Right ventricle myocardium superior (tissue), 1 donor: ENCODE results near the gene FMN1. TPM values are rescaled to one million over a fixed set of nuclear protein-coding genes. Genes with fewer than 3 reads are reported as not detected.

Source experiments
- ATAC-seq: fragments of 200-7000 bp; cut with Tn5 transposase; one replicate; pipeline ENCODE4 v1.9.1; 2020; ENCODE audit warnings: mild to moderate bottlenecking; ENCODE audit not compliant: poor library complexity
- DNase-seq: peaks from one replicate; pipeline ENCODE4 v3.0.0-alpha.2; 2020
- intact Hi-C: fragments of 100-400 bp; cut with DNase I; formaldehyde crosslinking; loops from one replicate; pipeline ENCODE4 v1.11.2; 2022
- total RNA-seq: library from RNA; stranded (reverse); fragmentation: NEBNext Ultra II Directional; extraction: Animal tissue kit (Norgen Biotek cat#: 25700); gene quantifications from one replicate; pipeline ENCODE4 v1.2.1, GENCODE V29; 2021
- donor health status: DM: no; HTN: yes; CAD: no; lungs with severe emphysema.

The FMN1 gene
- total RNA-seq, 1 donor from 2014 or later, result 2.9 TPM

- no peak for ATAC-seq
- intact Hi-C loops, result no loop called here
Measured at GRCh38 chr15:32826685-32827084, 367.8 kb downstream of the FMN1 start.

GRCh38 chr15:32825219-32825618, 369.3 kb downstream of the FMN1 start:
- no peak for DNase-seq
- ATAC-seq, result no peak
- intact Hi-C loops, result no loop called here

More at GRCh38 chr15:32826685-32827084, 367.8 kb downstream of the FMN1 start:
- DNase-seq, result no peak

- no peak for ATAC-seq
- no peak for DNase-seq
- intact Hi-C loops, result no loop called here
Measured at GRCh38 chr15:32824777-32825176, 369.7 kb downstream of the FMN1 start.

- DNase-seq, result no peak
- intact Hi-C loops, result no loop called here
- ATAC-seq, result no peak
Measured at GRCh38 chr15:32823750-32824149, 370.8 kb downstream of the FMN1 start.

GRCh38 chr15:32822739-32823138, 371.8 kb downstream of the FMN1 start:
- ATAC-seq (no peak), DNase-seq (no peak)
- intact Hi-C loops, result no loop called here

- no peak for ATAC-seq
- no peak for DNase-seq
- intact Hi-C loops, result no loop called here
Measured at GRCh38 chr15:32819448-32819847, 375.1 kb downstream of the FMN1 start.

- DNase-seq (no peak), ATAC-seq (no peak)
- intact Hi-C loops, result no loop called here
Measured at GRCh38 chr15:32818758-32819447, 375.6 kb downstream of the FMN1 start.

- DNase-seq (no peak), ATAC-seq (no peak)
- intact Hi-C loops, result no loop called here
Measured at GRCh38 chr15:32817577-32817976, 376.9 kb downstream of the FMN1 start.

GRCh38 chr15:32807331-32807730, 387.2 kb downstream of the FMN1 start:
- intact Hi-C loops, result no loop called here
- ATAC-seq, result no peak

GRCh38 chr15:32803631-32804030, 390.9 kb downstream of the FMN1 start:
- DNase-seq, result no peak
- no peak for ATAC-seq
- intact Hi-C loops, result no loop called here

More at GRCh38 chr15:32807331-32807730, 387.2 kb downstream of the FMN1 start:
- no peak for DNase-seq

- ATAC-seq (no peak), DNase-seq (no peak)
- intact Hi-C loops, result no loop called here
Measured at GRCh38 chr15:32802286-32802936, 392.1 kb downstream of the FMN1 start.

GRCh38 chr15:32799936-32800535, 394.5 kb downstream of the FMN1 start:
- intact Hi-C loops, result no loop called here
- no peak for ATAC-seq
- DNase-seq, result no peak

- intact Hi-C loops, result no loop called here
- ATAC-seq (no peak), DNase-seq (no peak)
Measured at GRCh38 chr15:32796856-32797255, 397.7 kb downstream of the FMN1 start.

- ATAC-seq (no peak), DNase-seq (no peak)
- intact Hi-C loops, result no loop called here
Measured at GRCh38 chr15:32794973-32795372, 399.5 kb downstream of the FMN1 start.

- DNase-seq, result no peak
- ATAC-seq, result no peak
- intact Hi-C loops, result no loop called here
Measured at GRCh38 chr15:32792436-32792835, 402.1 kb downstream of the FMN1 start.

GRCh38 chr15:32790352-32790999, 404.0 kb downstream of the FMN1 start:
- DNase-seq (no peak), ATAC-seq (no peak)
- intact Hi-C loops, result no loop called here

GRCh38 chr15:32787949-32788348, 406.6 kb downstream of the FMN1 start:
- intact Hi-C loops, result no loop called here
- ATAC-seq (no peak), DNase-seq (no peak)

GRCh38 chr15:32786906-32787305, 407.6 kb downstream of the FMN1 start:
- no peak for ATAC-seq
- no peak for DNase-seq
- intact Hi-C loops, result no loop called here

GRCh38 chr15:32784581-32784980, 409.9 kb downstream of the FMN1 start:
- intact Hi-C loops, result no loop called here

GRCh38 chr15:32781781-32782180, 412.7 kb downstream of the FMN1 start:
- ATAC-seq (no peak), DNase-seq (no peak)
- intact Hi-C loops, result no loop called here

More at GRCh38 chr15:32784581-32784980, 409.9 kb downstream of the FMN1 start:
- ATAC-seq (no peak), DNase-seq (no peak)
